ENCODE data around the gene SLC35F5.
A peak's percentile ranks its signal among the peaks of the same experiment; 100 is the strongest.
"Not testable (repeated sequence)": the region's sequence is repeated elsewhere in the genome, so short reads cannot be mapped to it uniquely, and the experiment has no call there.

The SLC35F5 gene, protein sequence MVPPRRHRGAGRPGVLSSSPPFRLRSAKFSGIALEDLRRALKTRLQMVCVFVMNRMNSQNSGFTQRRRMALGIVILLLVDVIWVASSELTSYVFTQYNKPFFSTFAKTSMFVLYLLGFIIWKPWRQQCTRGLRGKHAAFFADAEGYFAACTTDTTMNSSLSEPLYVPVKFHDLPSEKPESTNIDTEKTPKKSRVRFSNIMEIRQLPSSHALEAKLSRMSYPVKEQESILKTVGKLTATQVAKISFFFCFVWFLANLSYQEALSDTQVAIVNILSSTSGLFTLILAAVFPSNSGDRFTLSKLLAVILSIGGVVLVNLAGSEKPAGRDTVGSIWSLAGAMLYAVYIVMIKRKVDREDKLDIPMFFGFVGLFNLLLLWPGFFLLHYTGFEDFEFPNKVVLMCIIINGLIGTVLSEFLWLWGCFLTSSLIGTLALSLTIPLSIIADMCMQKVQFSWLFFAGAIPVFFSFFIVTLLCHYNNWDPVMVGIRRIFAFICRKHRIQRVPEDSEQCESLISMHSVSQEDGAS

DNA sequence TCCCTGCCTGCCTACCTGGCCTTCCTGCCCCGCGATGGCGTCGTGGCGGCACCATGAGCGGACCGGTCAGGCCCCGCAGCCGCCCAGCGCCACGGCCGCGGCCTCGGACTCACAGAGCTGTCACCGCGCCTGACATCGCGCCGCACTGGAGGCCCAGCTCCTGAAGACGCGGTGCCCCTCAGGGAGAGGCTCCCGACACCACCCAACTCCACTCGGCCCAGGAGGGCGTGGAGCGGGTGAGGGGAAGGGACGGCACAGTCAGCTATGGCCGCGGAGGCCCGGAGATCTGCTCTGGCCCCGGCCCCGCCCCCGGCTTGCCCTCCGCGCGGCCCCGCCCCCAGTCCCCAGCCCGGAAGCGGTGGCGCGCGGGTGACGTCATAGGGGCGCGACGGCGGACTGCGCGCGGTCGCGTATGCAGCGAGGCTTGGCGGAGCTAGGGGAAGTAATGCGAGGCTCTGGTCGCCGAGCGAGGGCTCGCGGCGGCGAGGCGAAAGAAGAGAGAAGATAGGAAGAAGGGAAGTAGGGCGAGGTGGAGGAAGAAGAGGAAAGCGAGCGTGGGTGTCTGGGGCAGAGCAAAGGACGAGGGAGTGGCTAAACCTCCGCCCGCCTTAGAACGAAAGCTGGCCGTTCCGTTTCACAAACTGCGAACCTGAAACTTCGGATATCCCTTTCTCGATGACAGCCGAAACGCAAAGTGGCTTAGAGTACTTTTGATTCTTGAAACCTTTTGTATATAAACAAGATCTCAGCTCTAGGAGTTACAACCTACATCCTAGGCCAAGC, at the start of gene SLC35F5:
Gene SLC35F5 (minus strand): TSS at position 288 of the 783 bp plus-strand sequence. CDS start 233 bp downstream, at position 55.
- DNase-seq (ENCODE audit: low read depth) = peak; percentile 40

DNA sequence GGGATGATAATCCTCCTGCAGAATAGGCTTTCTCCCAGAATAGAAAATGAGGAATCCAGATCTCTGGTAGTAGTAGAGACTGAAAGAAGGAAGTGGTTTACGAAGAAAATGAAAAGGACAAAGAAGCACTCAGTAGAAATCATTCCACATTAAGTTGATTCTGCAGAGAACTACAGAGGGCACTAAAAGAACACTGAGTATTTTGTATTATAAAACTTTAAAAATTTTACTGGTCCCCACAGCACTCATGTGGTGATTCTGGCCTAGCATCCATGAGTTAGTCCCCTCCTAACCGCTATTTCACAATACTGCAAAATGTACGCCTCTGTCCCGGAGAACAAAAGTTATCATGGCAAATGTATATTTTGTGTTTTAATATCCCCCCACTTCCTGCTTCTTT, 42.9 kb upstream of the SLC35F5 start:
- no peak for DNase-seq (ENCODE audit: low read depth)

DNA sequence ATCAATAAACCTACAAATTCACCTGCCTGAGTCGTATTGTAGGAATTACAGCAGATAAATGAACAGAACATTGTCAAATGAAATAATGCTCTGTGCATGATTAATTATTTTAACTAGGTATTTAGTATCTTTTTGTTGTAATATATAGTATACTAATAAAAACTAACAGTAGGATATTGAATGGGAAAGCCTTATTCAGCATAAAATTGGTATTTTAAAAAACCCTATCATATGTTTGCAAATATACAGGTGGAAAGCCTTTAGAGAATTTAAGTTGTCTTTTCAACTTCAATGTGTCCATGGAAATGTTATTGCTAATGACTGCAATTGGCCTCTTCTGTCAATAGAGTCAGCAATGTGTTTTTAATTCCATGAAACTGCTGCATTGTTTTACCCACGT, 40.8 kb upstream of the SLC35F5 start:
- no peak for DNase-seq (ENCODE audit: low read depth)

DNA sequence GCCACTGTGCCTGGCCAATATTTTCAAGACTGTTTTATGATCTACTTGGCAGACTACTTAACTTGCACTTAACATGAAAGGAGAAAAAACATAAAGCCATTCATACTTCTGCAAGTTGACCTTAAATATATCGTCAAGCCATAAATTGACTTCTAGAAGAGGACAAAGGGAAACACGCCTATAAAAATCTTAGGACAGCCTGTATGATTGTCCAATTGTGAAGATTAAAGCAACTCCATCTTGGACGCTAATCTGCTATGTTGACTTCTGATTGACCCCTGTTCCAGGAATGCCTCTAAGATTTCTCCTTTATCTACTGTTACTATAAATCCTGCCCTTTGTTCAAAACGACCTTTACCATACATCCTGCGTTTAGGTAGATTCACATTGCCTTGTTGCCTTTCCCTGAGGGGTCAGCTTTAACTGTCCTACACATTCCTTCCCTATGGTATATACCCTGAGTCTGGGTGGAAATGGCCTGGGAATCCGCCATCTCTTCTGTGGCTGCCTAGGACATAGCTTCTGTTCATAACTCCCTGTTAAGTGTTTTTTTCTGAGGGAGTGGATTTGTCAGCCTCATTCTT, 40.2 kb upstream of the SLC35F5 start:
- no peak for DNase-seq (ENCODE audit: low read depth)

DNA sequence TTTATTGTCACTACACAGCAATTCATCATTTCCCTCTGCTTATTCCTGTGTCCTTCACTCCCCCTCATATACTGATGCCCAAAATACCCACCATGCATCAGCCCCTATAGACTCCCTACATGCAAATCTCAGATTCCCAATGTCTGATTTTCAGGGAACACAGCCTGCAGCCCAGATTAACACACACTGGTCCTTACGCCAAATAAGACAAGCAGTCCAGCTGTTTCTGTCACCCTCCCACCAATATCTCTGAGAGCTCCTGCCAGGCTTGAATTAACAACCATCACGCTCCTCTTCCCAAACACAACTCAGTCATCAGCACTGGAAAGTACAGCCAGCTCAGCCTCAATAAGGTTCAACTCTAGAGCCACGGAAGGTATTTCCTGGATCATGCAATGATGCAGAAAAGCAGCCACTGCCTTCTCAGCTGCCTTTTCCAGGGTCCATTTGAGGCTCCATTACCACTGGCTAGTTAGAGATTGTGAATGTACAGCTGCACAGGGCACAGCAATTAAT, 39.0 kb upstream of the SLC35F5 start:
- DNase-seq (ENCODE audit: low read depth) = no peak

DNA sequence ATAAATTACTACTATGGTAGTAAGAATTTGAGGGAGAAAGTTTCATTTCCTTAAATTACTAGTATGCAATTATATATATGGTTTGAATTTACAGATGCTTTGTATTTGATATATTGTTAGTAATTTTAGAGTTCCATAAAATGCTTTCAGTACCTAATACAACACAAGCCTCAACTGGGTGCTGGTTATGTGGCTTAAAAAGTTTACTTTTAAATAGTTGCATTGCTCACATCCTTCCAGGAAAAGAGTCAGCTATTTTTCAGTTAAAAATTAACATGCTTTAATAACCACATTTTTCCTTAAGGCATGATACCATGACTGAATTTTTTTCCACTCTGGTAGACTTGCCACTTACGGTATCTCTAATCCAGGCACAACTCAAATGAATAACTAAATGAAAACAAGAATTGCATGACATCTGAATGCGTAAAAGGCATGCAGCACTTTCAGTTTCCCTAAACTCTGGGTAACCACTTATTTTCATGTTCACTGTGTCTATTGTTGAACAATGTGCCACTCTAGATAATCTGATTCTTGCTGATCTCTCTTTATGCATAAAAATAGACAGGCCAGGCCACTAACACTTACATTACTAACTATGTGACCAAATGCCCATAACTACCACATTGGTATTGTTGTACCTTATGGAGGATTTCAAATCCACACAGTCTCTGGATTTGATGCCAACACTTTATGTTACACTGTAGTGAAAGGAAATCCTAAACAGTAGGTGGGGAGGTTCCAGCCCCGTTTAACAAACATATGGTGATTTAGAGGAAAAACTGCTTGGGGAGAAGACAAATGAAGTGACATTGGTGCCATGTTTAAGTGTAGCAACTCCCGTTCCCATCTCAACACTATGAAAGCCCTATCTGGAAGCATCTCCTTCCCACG, 35.5 kb upstream of the SLC35F5 start:
- no peak for DNase-seq (ENCODE audit: low read depth)

DNA sequence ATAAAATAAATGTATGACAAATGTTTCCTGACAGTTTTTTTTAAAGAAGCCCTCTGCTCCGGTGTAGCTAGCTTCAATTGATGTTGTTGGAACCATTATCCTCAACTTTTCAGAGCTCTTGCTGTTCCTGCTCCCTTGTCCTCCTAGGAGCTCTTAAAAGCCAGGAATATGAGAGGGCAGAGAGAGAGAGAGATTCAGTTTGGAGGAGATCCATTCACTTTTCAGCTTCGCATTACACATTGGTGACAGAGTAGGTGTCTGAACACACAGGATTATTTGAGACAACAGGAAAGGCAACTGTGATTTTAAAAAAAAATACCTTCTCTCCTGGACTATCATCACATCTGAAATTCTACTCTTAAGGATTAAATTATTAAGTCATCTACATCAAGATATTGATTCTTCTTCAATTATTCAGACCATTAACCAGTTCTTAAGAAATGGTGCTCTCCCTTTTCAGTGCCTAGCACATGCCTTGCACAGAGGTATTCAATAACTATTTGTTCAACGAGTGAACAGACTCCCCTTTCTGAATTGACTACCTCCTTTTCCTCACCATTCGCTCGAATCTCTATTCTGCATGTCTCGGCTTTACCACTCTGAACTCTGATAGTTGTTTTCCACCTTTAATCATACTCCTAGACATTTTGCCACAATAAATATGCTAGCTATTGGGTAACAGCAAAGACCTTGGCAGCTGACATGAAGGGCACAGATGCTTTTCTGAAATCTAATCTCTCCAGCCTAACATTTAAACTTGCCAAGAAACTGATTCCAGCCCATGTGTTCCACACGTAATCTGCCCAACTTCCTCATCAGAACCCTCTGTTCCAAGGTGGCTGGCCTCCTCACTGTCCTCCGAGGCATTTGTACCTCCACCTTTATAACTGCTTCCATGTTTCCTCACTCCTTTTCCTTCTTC, 28.6 kb upstream of the SLC35F5 start:
- DNase-seq (ENCODE audit: low read depth) = no peak

DNA sequence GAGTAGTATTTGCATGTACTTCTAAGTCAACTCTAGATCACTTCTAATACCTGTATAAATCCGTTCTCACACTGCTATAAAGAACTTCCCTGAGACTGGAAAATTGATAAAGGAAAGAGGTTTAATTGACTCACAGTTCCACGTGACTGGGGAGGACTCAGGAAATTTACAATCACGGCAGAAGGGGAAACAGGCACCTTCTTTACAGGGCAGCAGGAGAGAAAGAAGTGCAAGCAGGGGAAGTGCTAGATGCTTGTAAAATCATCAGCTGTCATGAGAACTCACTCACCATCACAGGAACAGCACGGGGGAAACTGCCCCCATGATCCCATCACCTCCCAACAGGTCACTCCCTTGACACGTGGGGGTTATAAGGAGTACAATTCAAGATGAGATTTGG, 24.0 kb upstream of the SLC35F5 start:
- DNase-seq (ENCODE audit: low read depth) = no peak

DNA sequence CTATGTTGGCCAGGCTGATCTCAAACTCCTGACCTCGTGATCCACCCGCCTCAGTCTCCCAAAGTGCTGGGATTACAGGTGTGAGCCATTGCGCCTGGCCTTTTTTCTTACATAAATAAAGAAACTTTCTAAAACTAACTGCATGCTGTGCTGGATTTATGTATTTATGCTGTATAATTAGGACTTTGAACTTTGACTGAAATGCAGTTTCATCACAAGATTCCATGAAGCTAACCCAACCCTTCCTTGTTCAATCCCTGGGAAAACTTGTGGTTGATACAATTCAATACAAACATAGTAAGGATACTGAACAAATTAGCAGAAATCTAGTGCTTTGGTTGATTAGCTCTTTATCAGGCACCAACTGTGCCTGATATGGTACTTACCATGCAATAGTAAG, 20.9 kb upstream of the SLC35F5 start:
- DNase-seq (ENCODE audit: low read depth) = no peak

DNA sequence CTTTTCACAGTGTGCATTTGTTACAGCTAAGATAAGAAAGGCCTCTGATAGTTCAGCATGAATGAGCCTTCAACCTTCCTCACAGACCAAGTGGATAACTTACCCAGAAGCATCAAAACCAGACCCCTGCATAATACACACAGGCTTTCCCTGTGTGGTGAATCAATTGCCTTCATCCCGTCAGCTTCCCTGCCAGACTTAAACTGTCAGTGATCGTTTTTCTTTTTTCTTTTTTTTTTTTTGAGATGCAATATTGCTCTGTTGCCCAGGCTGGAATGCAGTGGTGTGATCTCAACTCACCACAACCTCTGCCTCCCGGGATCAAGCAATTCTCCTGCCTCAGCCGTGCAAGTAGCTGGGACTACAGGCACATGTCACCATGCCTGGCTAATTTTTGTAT, 20.5 kb upstream of the SLC35F5 start:
- no peak for DNase-seq (ENCODE audit: low read depth)

DNA sequence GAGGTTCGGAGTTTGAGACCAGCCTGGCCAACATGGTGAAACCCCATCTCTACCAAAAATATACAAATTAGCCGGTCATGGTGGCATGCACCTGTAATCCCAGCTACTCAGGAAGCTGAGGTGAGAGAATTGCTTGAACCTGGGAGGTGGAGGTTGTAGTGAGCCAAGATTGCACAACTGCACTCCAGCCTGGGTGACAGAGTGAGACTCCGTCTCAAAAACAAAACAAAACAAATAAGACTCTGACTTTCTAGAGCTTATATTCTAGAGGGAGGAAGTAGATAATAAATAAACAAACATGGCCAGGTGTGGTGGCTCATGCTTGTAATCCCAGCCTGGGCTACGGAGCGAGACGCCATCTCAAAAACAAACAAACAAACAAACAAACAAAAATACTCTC, 18.2 kb upstream of the SLC35F5 start:
- not testable (repeated sequence) for DNase-seq (ENCODE audit: low read depth)

DNA sequence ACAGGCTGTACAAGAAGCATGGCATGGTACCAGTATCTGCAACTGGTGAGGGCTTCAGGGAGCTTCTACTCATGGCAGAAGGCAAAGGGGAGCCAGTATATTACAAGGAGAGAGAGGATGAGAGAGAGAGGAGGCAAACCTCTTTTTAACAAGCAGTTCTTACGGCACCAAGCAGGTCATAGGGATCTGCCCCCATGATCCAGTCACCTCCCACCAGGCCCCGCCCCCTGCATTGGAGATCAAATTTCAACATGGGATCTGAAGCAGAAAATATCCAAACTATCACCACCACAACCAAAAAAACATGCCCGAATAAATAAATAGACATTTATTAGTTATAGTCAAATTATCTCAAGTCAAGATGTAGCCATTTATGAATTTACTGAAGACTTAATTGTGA, 14.5 kb upstream of the SLC35F5 start:
- DNase-seq (ENCODE audit: low read depth) = no peak

DNA sequence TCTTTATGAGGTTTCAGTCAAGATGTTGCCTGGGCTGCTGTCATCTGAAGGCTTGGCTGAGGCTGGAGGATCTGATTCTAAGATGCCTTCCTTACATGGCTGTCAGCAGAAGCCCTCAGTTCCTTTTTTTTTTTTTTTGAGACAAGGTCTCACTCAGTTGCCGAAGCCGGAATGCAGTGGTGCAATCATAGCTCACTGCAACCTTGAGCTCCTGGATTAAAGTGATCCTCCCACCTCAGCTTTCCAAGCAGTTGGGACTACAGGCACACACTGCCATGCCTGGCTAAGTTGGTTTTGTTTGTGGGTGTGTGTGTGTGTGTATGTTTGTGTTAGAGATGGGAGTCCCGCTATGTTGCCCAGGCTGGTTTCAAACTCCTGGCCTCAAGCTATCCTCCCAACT, 13.1 kb upstream of the SLC35F5 start:
- no peak for DNase-seq (ENCODE audit: low read depth)

DNA sequence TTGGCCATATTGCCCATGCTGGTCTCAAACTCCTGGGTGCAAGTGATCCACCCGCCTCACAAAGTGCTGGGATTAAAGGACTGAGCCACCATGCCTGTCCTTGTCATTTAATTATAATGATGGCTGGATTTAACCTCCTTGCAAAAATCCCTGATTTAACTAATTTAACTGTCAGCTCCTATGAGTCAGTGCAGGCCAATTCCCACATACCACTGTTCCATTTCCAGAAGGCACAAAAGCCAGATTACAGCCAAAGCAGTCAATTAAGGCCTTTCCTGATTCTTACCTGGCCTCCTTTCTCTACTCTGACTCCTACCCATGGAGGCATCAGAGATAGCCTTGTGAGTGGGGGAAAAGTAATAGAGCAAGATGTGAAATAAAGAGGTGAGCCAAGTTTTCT, 12.3 kb upstream of the SLC35F5 start:
- DNase-seq (ENCODE audit: low read depth) = no peak

DNA sequence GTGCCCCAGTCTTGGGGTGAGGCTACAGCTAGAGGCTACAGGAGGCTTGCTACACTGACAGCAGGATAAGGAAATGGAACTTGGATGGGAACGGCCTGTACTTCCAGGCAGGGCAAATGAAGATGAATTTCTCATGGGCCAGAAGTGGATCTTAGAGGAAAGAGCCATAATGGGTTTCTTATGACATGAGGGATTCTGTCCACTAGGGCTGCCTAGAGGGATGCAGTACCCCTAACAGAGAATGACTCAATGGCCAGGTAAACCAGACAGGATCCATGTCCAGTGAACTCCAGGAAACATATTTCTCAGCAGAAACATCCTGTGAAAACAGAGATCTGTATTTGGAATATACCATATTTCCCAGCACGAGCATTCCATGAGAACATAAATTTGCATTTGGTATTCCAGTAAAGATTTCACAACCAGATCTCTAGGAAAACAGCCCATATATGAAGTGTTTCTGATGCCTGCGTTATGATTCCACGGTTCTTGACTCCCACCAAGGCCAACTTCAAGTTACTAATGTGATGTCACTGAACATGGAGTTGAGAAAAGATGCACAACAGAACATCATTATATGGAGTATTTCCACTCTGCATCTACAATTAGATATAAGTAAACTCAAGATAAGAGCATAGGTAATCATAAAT, 11.5 kb upstream of the SLC35F5 start:
- DNase-seq (ENCODE audit: low read depth) = no peak

DNA sequence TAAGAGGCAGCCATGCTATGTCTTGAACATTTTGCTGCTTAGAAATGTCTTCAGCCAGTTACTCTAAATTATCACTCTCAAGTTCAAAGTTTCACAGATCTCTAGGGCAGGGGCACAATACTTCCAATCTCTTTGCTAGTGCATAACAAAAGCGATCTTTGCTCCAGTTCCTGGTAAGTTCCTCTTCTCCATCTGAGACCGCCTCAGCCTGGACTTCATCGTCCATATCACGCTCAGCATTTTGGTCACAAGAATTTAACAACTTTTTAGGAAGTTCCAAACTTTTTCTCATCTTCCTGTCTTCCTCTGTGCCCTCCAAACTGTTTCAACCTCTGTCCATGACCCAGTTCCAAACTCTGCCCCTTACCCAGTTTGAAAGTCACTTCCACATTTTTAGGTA, 8.8 kb upstream of the SLC35F5 start:
- no peak for DNase-seq (ENCODE audit: low read depth)

DNA sequence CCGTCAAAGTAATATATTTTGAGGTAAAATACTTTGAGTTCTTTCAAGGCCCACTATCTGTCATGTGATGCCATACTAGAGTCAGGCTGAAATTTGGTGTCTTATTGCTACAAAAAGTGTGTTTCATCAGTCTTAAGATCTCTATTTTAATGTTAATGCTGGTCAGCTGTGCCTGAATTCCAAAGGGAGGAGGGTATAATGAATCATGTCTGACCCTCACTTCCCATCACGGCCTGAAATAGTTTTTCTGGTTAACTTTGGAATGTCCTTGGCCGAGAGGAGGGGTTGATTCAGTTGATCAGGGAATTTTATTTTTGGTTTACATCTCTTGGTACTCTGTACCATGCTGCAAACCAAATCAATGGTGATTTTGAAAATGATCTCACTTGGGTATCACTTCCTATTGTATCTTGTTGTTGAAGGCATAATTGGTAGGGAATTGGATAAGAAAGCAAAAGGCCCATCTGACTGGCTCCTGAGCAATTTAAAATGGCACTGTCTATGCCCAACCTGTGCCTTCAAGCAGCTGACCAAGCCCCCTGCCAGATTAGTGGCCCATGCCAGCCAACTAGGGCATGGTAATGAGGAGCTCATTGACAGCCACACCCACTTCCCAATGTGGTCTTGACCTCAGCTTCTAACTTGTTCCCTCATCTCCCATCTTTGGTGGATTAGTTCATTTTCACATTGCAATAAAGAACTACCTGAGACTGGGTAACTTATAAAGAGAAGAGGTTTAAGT, 6.1 kb upstream of the SLC35F5 start:
- DNase-seq (ENCODE audit: low read depth) = peak; percentile 76

DNA sequence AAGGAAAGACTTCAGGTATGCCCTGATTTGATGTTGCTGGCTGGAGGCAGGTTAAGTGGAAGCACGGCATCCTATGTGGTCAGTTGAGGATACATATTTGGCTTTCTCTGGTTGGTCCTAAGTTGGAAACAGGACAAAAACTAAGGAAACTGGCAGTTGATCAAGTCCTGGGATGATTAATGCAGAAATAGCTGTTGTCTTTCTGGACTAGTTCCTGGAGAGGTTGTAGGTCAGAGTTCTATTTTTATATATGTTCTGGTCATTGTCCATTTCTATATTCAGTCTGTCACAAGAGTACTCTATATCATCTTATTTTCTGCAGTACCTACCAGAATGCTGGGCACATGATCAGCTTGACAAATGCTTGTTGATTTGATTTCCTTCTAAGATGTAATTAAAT, 4.0 kb upstream of the SLC35F5 start:
- no peak for DNase-seq (ENCODE audit: low read depth)

DNA sequence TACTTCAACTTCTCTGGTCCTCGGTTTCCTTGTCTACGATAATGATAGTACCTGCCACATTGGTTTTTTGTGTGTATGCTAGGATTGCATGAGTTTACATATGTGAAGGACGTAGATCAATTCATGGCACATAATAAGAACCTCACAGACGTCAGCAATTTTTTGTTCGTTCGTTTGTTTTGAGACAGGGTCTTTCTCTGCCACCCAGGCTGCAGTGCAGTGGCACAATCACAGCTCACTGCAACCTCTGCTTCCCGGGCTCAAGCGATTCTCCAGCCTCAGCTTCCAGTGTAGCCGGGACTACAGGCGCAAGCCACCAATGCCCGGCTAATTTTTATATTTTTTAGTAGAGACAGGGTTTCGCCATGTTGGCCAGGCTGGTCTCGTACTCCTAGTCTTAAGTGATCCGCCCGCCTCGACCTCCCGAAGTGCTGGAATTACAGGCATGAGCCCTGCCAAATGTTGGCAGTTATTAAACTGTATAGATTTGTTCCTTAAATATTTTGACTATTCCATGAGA, 756 bp upstream of the SLC35F5 start:
- DNase-seq (ENCODE audit: low read depth) = no peak
